Endothelial cell of umbilical vein (primary cell): ENCODE results near the gene NEUROG1. TPM values are rescaled to one million over a fixed set of nuclear protein-coding genes. Genes with fewer than 3 reads are reported as not detected.
A peak's percentile ranks its signal among the peaks of the same experiment; 100 is the strongest.

Experiments used
- BruUV-seq: library from RNA; stranded (reverse); fragments of 400-500 nt; replicated peaks from 2 replicates; lab custom pipeline; 2021; lab: Mats Ljungman, UMichigan
- CTCF ChIA-PET: fragments of 300-600, 350-600 bp; sonication (Branson Sonifier 250); formaldehyde crosslinking; loops from one replicate; lab custom pipeline; 2021; ENCODE audit warnings: antibody characterized with exemption, inconsistent platforms; lab: Charles Lee
- POLR2A ChIA-PET: fragments of 300-600, 350-600 bp; sonication (Branson Sonifier 250); formaldehyde crosslinking; loops from one replicate; lab custom pipeline; 2021; ENCODE audit warnings: antibody characterized with exemption, inconsistent platforms; lab: Charles Lee
- DNase-seq: peaks from one replicate; pipeline ENCODE4 v3.0.0-alpha.2; 2011; ENCODE audit warnings: low read depth, low spot score
- FAIRE-seq: peaks from 2 replicates; lab custom pipeline; 2011; peaks lifted over from hg19 to GRCh38; lab: Jason Lieb, UNC
- H2AFZ ChIP-seq: 2 replicates; pipeline ENCODE4 v1.6.0; 2012; ENCODE audit warnings: low read depth, low read length, control low read depth, inconsistent platforms
- H3K27ac ChIP-seq: 2 replicates; pipeline ENCODE4 v1.5.1; 2011; ENCODE audit warnings: low read depth, mild to moderate bottlenecking, control low read depth, low read length, moderate library complexity; ENCODE audit not compliant: insufficient read depth
- H3K27me3 ChIP-seq, 2 experiments: 2 replicates each; pipeline versions ENCODE4 v1.6.0 to v1.6.1; 2011; ENCODE audit warnings: low read length in 2 of 2, mixed read lengths in 1 of 2; ENCODE audit not compliant: control insufficient read depth in 2 of 2, insufficient read depth in 2 of 2
- H3K36me3 ChIP-seq, 2 experiments: 2 replicates in 1 of 2; 3 replicates in 1 of 2; pipeline ENCODE4 v1.5.1; 2011; ENCODE audit warnings: low read length in 2 of 2, mild to moderate bottlenecking in 1 of 2, moderate library complexity in 1 of 2; ENCODE audit not compliant: control insufficient read depth in 2 of 2, insufficient read depth in 2 of 2; ENCODE audit errors: extremely low read depth in 1 of 2
- H3K4me1 ChIP-seq: 3 replicates; pipeline ENCODE4 v1.5.1; 2011; ENCODE audit warnings: mild to moderate bottlenecking, low read length; ENCODE audit not compliant: control insufficient read depth, insufficient read depth; ENCODE audit errors: extremely low read depth
- H3K4me2 ChIP-seq: 2 replicates; pipeline ENCODE4 v1.6.1; 2011; ENCODE audit warnings: low read length, control low read depth, mixed read lengths; ENCODE audit not compliant: insufficient read depth
- H3K4me3 ChIP-seq, 3 experiments: fragments of 200-600 bp in 1 of 3; sonication (generic), shearing (Covaris generic) in 1 of 3; replicated peaks in 1 of 3; 2 replicates each; pipeline ENCODE4 v1.5.1; 2011 to 2016; ENCODE audit warnings: control low read depth in 3 of 3, low read length in 3 of 3, mild to moderate bottlenecking in 2 of 3, inconsistent platforms in 1 of 3, low read depth in 1 of 3, moderate library complexity in 1 of 3; ENCODE audit not compliant: insufficient read depth in 1 of 3
- H3K79me2 ChIP-seq: 2 replicates; pipeline ENCODE4 v1.6.0; 2012; ENCODE audit warnings: low read length, inconsistent platforms; ENCODE audit not compliant: control insufficient read depth, insufficient read depth
- H3K9ac ChIP-seq: replicated peaks from 2 replicates; pipeline ENCODE3; 2011; ENCODE audit warnings: low read length, control low read depth; ENCODE audit not compliant: insufficient read depth; ENCODE audit errors: extremely low read depth
- H3K9me1 ChIP-seq: replicated peaks from 3 replicates; pipeline ENCODE4 v1.6.0; 2011; ENCODE audit warnings: mild to moderate bottlenecking, low read length; ENCODE audit not compliant: control insufficient read depth, insufficient read depth; ENCODE audit errors: extremely low read depth
- H3K9me3 ChIP-seq: replicated peaks from 2 replicates; pipeline ENCODE4 v1.5.1; 2012; ENCODE audit warnings: low read length, inconsistent platforms; ENCODE audit not compliant: control insufficient read depth, insufficient read depth
- H4K20me1 ChIP-seq: replicated peaks from 2 replicates; pipeline ENCODE3; 2011; ENCODE audit warnings: mild to moderate bottlenecking, low read length; ENCODE audit not compliant: control insufficient read depth, insufficient read depth; ENCODE audit errors: extremely low read depth
- JUN ChIP-seq: IDR thresholded peaks from 2 replicates; pipeline ENCODE4 v1.6.1; 2011; ENCODE audit warnings: borderline replicate concordance, low read depth; ENCODE audit not compliant: insufficient read length, insufficient read depth
- MYC ChIP-seq: IDR thresholded peaks from one replicate; pipeline ENCODE4 v1.6.1; 2011; ENCODE audit warnings: mild to moderate bottlenecking, low read depth, low read length
- POLR2A ChIP-seq: IDR thresholded peaks from 2 replicates; pipeline ENCODE4 v1.6.1; 2012; ENCODE audit warnings: low read depth, mild to moderate bottlenecking, control low read depth, low read length
- POLR2AphosphoS5 ChIP-seq: IDR thresholded peaks from 2 replicates; pipeline ENCODE4 v1.6.1; 2012; ENCODE audit warnings: low read depth, mild to moderate bottlenecking, control low read depth, low read length, moderate library complexity; ENCODE audit not compliant: insufficient read depth
- dilution Hi-C: fragments of 300-500 bp; cut with MboI; formaldehyde crosslinking; loops from one replicate; pipeline ENCODE4 v1.15.0; 2019; ENCODE audit warnings: low sequenced_read_pairs; ENCODE audit not compliant: extremely low pct_ligation_motif_present
- intact Hi-C: fragments of 100-400 bp; cut with micrococcal nuclease; formaldehyde crosslinking; loops from one replicate; pipeline ENCODE4 v1.10.0; 2022
- polyA plus RNA-seq, 4 experiments: library from polyadenylated mRNA; depleted of rRNA in 3 of 4; stranded (reverse) in 3 of 4; unstranded in 1 of 4; fragments of >200 nt; gene quantifications; 2 replicates each; pipeline versions ENCODE4 v1.2.1 to v1.2.3, GENCODE V29; 2011 to 2012; ENCODE audit warnings: missing spikeins in 1 of 4
- total RNA-seq: library from RNA; stranded (reverse); gene quantifications from 2 replicates; pipeline ENCODE4 v1.2.3, GENCODE V29; 2021
- TF ChIP-seq, protein P1 (sequence below), 2 donors: IDR thresholded peaks; 1 replicate in 1 of 2; 2 replicates in 1 of 2; pipeline ENCODE4 v1.5.1; 2011; ENCODE audit warnings: low read length in 2 of 2, mild to moderate bottlenecking in 2 of 2, moderate library complexity in 2 of 2, control low read depth in 1 of 2, inconsistent platforms in 1 of 2, low read depth in 1 of 2; ENCODE audit not compliant: insufficient read depth in 1 of 2; ENCODE audit errors: extremely low read depth in 1 of 2
- TF ChIP-seq, protein P2 (sequence below): IDR thresholded peaks from 2 replicates; pipeline ENCODE4 v1.6.1; 2011; ENCODE audit not compliant: insufficient read depth, insufficient read length

The NEUROG1 gene
- total and polyA plus RNA-seq, 2 donors (not counting 3 experiments of a cell fraction or from before 2014, with no cell fraction given), result not detected

GRCh38 chr5:135560858-135561257 lies 25.1 kb upstream of the NEUROG1 start:
- peak; percentile 64 for FAIRE-seq
- no peak overlapping the region for H3K4me2 ChIP-seq
- no peaks in the 10 kb centered on the region for H3K9me1 ChIP-seq
- H3K36me3 ChIP-seq, result no peaks in the 10 kb centered on the region
- no peaks in the 10 kb centered on the region for H3K79me2 ChIP-seq
- BruUV-seq, result no TSS peak
- H3K4me1 ChIP-seq, result no peaks in the 10 kb centered on the region
- peak; percentile 54 for DNase-seq
- no peaks in the 10 kb centered on the region for H3K9me3 ChIP-seq
- no peaks in the 10 kb centered on the region for H4K20me1 ChIP-seq
- H3K27ac ChIP-seq, result no peak overlapping the region
- H3K9ac ChIP-seq, result no peak overlapping the region
- POLR2A ChIA-PET, result interaction anchor here (0.6 kb wide), 1 partner anchor 493 kb away, joined by 3 read pairs; no protein-coding TSS in a partner anchor
- no peak overlapping the region for H3K4me3 ChIP-seq
- intact Hi-C loops (loop anchor here (1.0 kb wide), 1 partner anchor 269 kb away; no protein-coding TSS in a partner anchor), dilution Hi-C loops (loop anchor here (25.0 kb wide), 1 partner anchor 99 kb away; the partner anchor contains the start of gene TIFAB)
- CTCF ChIA-PET, result interaction anchor here (0.6 to 14.3 kb wide), 41 partner anchors 11 to 1599 kb away, joined by 3 to 664 read pairs (median 4); partner anchors contain the start of genes CXCL14 and SLC25A48
- H3K27me3 ChIP-seq, result peaks cover 10 to 21% of the 10 kb centered on the region in 2 experiments
- no peak for TF ChIP-seq POLR2AphosphoS5
- no peak for TF ChIP-seq MYC
- TF ChIP-seq, protein P1, sequence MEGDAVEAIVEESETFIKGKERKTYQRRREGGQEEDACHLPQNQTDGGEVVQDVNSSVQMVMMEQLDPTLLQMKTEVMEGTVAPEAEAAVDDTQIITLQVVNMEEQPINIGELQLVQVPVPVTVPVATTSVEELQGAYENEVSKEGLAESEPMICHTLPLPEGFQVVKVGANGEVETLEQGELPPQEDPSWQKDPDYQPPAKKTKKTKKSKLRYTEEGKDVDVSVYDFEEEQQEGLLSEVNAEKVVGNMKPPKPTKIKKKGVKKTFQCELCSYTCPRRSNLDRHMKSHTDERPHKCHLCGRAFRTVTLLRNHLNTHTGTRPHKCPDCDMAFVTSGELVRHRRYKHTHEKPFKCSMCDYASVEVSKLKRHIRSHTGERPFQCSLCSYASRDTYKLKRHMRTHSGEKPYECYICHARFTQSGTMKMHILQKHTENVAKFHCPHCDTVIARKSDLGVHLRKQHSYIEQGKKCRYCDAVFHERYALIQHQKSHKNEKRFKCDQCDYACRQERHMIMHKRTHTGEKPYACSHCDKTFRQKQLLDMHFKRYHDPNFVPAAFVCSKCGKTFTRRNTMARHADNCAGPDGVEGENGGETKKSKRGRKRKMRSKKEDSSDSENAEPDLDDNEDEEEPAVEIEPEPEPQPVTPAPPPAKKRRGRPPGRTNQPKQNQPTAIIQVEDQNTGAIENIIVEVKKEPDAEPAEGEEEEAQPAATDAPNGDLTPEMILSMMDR (IDR thresholded peaks at IDR 0.05; ENCODE audit: extremely low read depth in 1 of 2, insufficient read depth in 1 of 2, low read depth in 1 of 2, low read length in 2 of 2), result peak; percentile 83 to 84
- TF ChIP-seq, protein P2, sequence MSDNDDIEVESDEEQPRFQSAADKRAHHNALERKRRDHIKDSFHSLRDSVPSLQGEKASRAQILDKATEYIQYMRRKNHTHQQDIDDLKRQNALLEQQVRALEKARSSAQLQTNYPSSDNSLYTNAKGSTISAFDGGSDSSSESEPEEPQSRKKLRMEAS, result no peak
- TF ChIP-seq JUN, result no peak
- TF ChIP-seq POLR2A, result no peak
- no peak overlapping the region for H2AFZ ChIP-seq
